Sigmoid colon (tissue), 4 donors: ENCODE measurements around the gene TNFRSF17.

ENCODE experiments used
- EP300 ChIP-seq, 4 donors: sonication (generic); formaldehyde crosslinking; IDR thresholded peaks; one replicate each; pipeline ENCODE4 v1.6.1; 2017; ENCODE audit warnings: antibody characterized with exemption in 4 of 4
- POLR2A ChIP-seq, 2 donors: fragments of 450-650 bp; IDR thresholded peaks; one replicate each; pipeline ENCODE4 v1.6.1; 2016; ENCODE audit warnings: antibody characterized with exemption in 2 of 2, mild to moderate bottlenecking in 2 of 2, moderate library complexity in 2 of 2
- POLR2AphosphoS5 ChIP-seq, 4 donors: sonication (generic); formaldehyde crosslinking; IDR thresholded peaks; one replicate each; pipeline ENCODE4 v1.6.1; 2017; ENCODE audit warnings: antibody characterized with exemption in 4 of 4
- TF ChIP-seq, protein P1 (sequence below), 4 experiments: fragments of 450-650 bp in 3 of 4; fragments of 200-600 bp in 1 of 4; IDR thresholded peaks; one replicate each; pipeline ENCODE4 v1.5.1; 2016 to 2019; ENCODE audit warnings: antibody characterized with exemption in 4 of 4, mild to moderate bottlenecking in 3 of 4, moderate library complexity in 2 of 4

DNA sequence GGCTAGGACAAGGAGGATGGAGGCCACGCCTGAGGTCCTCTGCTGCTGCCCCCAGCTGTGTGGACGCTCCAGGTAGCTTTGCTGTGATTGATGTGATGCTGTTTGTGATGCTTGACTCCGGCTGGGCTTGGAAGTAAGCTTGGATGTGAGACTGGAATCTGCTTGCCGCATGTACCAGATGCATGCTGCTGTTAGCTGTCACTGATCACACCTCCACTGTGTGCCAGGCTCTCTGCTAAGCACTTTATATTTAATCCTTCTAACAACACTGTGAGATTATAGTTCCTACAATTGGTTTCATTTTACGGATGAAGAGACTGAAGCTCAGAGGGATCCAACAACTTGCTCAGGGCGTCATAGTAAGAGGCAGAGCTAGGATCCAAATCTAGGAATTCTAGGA lies 35.0 kb downstream of the TNFRSF17 start:
- TF ChIP-seq, protein P1, sequence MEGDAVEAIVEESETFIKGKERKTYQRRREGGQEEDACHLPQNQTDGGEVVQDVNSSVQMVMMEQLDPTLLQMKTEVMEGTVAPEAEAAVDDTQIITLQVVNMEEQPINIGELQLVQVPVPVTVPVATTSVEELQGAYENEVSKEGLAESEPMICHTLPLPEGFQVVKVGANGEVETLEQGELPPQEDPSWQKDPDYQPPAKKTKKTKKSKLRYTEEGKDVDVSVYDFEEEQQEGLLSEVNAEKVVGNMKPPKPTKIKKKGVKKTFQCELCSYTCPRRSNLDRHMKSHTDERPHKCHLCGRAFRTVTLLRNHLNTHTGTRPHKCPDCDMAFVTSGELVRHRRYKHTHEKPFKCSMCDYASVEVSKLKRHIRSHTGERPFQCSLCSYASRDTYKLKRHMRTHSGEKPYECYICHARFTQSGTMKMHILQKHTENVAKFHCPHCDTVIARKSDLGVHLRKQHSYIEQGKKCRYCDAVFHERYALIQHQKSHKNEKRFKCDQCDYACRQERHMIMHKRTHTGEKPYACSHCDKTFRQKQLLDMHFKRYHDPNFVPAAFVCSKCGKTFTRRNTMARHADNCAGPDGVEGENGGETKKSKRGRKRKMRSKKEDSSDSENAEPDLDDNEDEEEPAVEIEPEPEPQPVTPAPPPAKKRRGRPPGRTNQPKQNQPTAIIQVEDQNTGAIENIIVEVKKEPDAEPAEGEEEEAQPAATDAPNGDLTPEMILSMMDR (IDR thresholded peaks at IDR 0.05), result no peak
- TF ChIP-seq POLR2A (IDR thresholded peaks at IDR 0.05) (no peak), POLR2AphosphoS5 (IDR thresholded peaks at IDR 0.05) (no peak), EP300 (IDR thresholded peaks at IDR 0.05) (no peak)
